Measurements from ENCODE around the gene BBX.
"Not testable (repeated sequence)": the region's sequence is repeated elsewhere in the genome, so short reads cannot be mapped to it uniquely, and the experiment has no call there.

BBX gene

DNA sequence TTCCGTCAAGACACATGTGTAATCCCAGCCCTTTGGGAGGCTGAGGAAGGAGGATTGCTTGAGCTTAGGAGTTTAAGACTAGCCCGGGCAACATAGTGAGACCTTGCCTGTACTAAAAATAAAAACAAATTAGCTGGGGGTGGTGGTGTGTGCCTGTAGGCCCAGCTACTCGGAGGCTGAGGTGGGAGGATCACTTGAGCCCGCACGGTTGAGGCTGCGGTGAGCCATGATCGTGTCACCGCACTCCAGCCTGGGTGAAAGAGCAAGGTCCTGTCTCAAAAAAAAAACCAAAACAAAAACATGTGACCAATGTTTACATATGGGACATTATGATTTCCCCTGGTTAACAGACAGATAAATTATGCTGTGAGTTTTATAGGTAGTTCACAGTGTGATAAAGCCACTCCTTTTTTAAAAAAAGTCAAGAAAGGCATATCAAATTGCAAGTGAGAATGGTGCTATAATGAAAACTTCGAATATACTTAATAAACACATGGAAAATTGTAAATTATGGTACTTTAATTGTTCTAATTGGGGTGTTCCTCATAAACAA is 9.2 kb downstream of the BBX start:
- DNase-seq (ENCODE audit: low read depth): no peak
- H3K4me3 ChIP-seq (ENCODE audit: low read depth, low read length): no peak overlapping the region

DNA sequence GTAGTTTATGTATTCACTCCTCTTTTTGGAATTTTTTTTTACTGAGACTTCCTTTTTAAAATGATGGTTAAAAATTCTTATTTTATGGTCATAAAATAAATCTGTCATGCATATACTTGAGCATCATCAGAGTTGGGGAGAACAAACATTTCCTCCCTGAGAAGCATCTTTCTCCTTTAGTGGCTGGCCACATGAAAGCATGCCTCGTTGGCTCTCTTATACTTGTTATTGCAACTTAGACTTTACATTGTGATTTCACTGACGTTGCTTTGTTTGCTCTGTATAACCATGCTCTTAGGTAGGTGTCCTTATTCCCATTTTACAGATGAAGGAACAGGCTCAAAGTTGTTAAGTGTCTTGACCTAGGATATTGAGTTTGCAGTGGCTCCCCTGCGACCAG is 18.1 kb downstream of the BBX start:
- H3K4me3 ChIP-seq (ENCODE audit: low read depth, low read length): no peak overlapping the region
- DNase-seq (ENCODE audit: low read depth): no peak

DNA sequence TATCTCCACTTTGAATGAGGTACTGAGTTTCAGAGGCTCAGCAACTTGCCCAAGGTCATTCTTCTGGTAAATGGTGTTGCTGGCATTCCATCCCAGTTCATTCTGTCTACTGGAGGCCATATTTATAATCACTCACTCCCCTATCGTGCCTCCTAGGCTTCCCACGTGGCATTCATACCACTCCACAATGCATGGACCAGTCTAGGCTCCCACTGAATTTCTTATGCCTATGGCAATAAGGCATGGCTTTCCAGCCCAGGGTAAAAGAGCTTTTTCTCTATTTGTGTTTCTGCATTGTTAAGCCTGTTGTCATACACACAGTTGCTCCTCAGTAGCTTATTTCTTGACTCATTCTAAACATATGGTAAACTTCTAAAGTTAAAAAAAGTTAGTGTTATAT is 19.9 kb downstream of the BBX start:
- no peak overlapping the region for H3K4me3 ChIP-seq (ENCODE audit: low read depth, low read length)
- no peak for DNase-seq (ENCODE audit: low read depth)

DNA sequence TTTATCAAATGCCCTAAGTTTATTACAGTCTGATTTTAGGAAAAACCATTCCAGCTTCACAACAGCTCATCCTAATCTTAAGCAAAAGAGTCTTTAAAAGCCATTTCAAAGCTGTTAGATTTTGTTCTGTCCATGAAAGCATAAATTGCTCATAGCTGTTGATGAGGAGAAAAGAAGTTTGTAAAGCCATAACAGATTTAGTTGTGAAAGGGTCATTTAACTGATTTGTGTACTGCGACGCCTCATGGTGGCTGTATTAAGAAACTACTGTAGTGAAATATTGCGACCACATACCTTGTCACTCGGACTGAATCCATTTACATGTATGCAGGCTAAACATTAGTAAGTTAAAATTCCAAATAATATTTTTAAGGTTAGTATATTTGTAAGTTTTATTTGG is 20.9 kb downstream of the BBX start:
- no peak for DNase-seq (ENCODE audit: low read depth)
- H3K4me3 ChIP-seq (ENCODE audit: low read depth, low read length): no peak overlapping the region

DNA sequence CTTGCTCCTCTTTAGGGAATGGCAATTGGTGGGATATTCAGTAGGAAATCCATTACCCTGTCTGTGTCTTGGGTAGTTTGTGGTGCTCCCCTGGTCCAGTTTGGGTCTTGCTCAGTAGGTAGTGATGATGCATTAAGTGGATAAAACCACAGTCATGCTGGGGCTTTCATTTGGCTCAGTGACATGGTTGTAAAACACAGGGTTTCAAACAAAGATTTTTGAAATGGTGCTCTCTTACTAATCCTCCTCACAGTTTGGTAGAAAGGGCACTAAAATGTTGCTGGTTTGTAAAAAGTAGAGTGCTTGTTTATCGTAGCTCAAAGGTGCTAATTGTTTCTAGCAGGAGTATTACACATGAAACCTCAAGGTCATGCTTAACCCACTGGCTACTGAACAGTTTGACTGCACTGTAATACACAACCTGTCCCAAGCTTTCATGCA is 22.9 kb downstream of the BBX start:
- H3K4me3 ChIP-seq (ENCODE audit: low read depth, low read length): no peak overlapping the region
- no peak for DNase-seq (ENCODE audit: low read depth)

DNA sequence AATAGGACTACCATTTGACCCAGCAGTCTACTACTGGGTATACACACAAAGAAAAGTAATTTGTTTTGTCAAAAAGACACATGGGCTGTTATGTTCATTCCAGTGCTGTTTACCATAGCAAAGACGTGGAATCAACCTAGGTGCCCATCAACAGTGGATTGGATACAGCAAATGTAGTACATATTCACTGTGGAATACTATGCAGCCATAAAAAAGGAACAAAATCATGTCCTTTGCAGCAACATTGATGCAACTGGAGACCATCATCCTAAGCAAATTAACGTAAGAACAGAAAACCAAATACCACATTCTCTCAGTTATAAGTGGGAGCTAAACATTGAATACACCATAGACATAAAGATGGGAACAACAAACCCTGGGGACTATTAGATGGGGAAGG is 25.8 kb downstream of the BBX start:
- H3K4me3 ChIP-seq (ENCODE audit: low read depth, low read length): no peak overlapping the region
- no peak for DNase-seq (ENCODE audit: low read depth)

DNA sequence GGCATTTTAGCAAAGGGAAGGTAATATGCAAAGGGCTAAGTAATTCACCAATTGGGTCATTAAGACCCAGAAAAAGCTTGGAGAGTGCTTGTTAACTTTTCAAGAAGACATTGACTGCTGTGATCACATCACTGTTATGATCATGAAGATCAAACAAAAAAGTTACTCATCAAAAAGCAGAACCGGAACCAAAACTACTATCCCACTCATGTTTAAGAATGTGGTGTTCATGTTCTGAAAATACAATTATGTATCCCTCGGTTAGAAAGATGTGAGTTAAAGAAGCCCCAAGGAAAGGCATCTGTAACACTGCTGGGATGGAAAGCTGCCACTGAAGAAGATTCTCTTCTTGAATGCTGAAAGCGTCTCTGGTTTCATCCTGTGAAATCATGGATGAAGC is 32.6 kb downstream of the BBX start:
- DNase-seq (ENCODE audit: low read depth): no peak
- no peak overlapping the region for H3K4me3 ChIP-seq (ENCODE audit: low read depth, low read length)

DNA sequence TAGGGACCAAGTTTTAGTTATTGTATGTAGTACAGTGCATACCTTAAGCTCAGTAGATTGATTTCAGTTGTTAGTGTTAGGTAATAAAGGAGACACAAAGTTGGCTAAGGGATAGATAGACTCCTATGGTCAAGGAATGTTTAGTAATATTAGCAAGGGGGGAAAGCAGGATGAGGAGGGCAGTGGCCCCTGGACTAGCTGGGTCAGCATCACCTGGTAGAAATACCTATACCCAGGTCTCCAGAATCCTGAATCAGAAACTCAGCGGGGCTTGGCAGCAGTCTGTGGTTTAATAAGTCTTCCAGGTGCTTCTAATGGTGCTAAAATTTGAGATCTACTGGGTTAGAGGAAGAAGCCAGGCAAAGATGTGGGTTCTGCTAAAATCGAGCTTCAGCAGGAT is 35.0 kb downstream of the BBX start:
- H3K4me3 ChIP-seq (ENCODE audit: low read depth, low read length): no peak overlapping the region
- DNase-seq (ENCODE audit: low read depth): no peak

DNA sequence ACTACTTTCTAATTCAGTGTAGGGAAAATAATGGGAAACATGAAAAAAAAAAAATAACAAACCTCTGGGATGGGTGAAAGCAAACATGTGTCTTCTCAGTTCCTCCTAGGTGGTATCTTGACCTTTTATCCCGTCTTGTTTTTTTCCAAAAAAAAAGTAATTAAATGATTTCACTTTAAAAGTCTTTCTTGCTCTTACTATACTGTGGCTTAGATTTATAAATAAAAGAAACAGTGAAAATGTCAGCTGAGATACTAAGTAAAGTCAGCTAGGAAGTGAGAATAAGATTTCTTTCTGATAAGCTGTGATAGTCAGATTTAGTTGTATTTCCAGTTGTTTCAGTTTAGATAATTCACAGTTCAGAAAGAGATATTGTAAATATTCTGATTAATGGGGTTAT is 37.4 kb downstream of the BBX start:
- no peak for DNase-seq (ENCODE audit: low read depth)
- H3K4me3 ChIP-seq (ENCODE audit: low read depth, low read length): no peak overlapping the region

DNA sequence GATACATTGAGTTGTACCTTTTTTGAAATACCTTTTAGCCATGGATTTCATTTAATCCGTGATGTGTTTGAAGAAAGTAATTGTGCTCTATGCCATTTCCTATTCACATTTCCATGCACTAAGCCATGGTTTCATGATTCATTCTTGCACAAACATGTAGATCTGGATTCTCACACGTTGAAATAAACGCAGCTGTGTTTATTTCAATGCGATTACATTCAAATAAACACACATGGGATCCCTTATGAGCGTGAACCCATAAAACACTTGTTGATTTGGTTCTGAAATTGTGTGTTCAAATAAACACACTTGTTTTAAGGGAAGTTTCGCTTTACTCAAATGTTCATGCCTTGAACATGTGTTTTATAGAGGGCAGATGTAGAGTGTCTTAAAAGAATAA is 39.2 kb downstream of the BBX start:
- H3K4me3 ChIP-seq (ENCODE audit: low read depth, low read length): no peak overlapping the region
- DNase-seq (ENCODE audit: low read depth): no peak

DNA sequence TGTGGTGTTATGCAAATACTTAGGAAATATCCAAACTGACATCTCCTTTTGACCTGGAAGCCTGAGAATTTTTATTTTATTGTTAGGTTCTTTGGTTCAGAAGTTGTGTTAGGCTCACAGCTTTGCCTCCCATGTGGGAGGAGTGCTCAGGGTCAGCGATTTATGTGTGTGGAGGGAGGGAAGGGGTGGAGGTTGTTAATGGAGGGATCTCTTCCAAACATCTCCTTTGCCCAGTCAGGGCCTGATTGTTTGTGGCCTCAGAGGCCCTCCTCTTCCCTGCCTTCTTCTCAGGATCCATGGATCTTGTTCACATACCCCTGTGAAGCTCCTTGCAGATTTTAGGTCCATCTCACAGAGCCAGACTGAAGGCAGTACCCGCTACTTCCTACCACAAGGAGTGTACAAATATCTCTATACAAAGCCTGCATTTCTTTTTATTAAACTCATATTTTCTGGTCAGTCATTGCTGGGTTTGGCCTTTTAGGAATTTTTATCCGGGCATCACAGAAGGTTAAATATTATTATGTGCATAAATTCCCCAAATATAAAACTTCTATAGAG is 40.3 kb downstream of the BBX start:
- H3K4me3 ChIP-seq (ENCODE audit: low read depth, low read length): no peak overlapping the region
- DNase-seq (ENCODE audit: low read depth): no peak

DNA sequence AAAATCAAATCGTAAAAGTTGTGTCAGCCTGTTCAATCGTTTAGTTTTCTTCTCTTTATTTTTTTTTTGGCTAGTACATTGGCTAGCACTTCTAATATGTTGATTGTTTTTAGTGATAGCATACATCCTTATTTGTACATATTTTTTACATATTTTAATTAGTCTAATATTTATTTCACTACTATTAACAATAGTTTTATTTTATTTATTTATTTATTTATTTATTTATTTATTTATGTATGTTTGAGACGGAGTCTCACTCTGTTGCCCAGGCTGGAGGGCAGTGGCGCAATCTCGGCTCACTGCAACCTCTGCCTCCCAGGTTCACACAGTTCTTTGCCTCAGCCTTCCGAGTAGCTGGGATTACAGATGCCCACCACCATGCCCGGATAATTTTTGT is 42.5 kb downstream of the BBX start:
- DNase-seq (ENCODE audit: low read depth); H3K4me3 ChIP-seq (ENCODE audit: low read depth, low read length): not testable (repeated sequence)

DNA sequence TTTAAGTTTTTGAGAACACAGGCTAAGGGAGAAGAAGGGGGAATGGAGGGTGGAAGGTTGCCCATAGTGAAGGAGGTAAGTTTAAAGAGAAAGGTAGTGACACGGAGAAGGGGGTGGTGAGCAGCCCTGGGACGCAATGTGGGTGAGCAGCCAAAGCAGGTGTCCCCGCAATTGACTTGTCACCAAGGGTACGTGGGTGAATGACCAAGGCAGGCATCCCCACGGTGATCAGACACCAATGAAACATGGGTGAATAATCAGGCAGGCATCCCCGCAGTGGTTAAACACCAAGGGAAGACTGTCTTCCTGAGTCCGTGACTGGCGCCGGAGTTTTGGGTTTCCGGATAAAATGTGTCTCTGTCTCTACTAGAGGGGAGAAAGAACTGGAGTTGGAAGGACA is 48.3 kb downstream of the BBX start:
- H3K4me3 ChIP-seq (ENCODE audit: low read depth, low read length); DNase-seq (ENCODE audit: low read depth): not testable (repeated sequence)

DNA sequence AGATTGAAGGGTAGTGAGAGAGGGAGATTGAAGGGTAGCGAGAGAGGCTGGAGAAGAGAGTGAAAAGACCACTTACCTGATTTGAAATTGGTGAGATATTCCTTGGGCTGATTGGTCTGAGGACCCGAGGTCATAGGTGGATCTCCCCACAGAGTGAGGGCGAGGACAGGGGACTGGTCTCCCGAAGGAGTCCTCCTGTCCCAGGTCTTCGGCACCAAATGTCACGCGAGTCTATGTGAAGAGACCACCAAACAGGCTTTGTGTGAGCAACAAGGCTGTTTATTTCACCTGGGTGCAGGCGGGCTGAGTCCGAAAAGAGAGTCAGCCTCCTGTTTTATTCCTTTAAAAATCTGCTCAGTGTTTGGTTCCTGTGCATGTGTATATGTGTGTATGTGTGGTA is 48.7 kb downstream of the BBX start:
- not testable (repeated sequence) for DNase-seq (ENCODE audit: low read depth)

DNA sequence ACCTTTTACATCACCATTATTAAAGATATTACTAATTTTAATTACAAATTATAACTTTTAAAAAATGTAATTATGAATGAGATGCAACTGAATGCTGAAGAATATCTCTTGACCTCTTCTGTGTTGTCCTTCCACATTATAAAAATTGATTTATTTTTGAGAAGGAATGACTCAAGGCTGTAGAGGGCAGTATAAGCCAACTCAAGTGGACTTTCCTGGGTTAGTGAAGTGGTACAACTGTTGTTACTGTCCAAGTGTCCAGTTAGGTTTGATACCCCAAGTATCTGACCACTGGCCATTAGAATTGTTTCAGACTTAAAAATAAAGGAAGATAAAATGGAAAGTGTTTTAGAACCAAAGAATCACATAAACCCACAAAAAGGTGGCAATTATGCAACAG is 51.9 kb downstream of the BBX start:
- no peak for DNase-seq (ENCODE audit: low read depth)
- H3K4me3 ChIP-seq (ENCODE audit: low read depth, low read length): no peak overlapping the region

More for the DNA sequence above, 48.7 kb downstream of the BBX start:
- H3K4me3 ChIP-seq (ENCODE audit: low read depth, low read length): not testable (repeated sequence)

DNA sequence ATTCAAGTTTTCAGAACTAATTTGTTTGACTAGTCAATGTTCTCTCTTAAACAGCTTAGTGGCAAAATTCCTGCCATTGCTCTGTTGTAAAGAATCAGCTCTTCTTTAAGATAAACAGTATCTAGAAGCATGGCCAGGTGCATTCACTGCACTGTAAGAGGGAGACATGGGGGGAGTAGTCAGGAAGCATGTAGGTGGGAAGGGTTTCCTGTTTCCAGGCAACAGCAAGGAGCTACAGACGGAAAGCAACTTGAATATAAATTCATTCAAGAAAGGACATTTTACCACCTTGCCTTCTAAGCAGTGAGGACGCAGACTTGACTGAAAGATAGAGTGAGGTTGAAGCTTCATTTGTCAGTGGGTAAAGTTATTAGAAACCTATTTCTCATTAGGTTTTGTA is 55.3 kb downstream of the BBX start:
- no peak overlapping the region for H3K4me3 ChIP-seq (ENCODE audit: low read depth, low read length)
- DNase-seq (ENCODE audit: low read depth): no peak

DNA sequence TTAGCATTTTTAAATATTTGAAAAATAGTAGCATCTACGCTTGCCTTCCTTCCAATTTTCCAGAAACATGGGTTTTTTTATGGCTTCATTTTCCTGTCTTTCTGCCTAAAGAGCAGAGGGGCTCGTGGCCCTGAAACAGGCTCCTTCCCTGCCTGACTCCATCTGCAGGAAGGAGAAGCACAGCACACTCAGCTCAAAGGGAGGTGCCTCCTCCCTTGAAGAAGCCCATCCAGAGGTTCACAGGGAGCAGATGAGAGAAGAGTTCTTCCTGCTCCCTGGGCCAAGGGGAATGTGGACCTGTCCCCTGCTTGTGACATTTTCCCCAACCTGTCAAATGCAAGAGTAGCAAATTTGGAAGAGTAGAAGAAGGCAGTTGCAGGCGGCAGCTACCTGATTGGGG is 55.8 kb downstream of the BBX start:
- no peak overlapping the region for H3K4me3 ChIP-seq (ENCODE audit: low read depth, low read length)
- no peak for DNase-seq (ENCODE audit: low read depth)

DNA sequence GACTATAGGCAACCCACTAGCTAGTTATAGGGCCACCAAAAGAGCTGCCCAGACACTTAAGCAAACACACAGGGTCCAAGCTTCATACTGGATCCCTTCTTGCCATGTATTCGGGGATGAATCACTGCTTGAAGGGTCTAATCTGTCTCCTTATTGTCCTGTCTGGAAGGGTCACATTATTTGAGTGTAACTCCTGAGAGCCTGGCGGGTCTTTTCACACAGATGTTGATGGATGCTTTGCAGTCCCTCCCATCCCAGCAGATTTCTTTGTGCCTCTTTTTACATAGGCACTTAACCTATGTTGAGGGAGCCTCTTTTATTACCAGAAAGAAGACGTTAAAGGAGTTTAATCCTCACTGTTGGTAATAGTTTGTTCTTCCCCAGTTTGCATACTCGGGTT is 56.6 kb downstream of the BBX start:
- no peak overlapping the region for H3K4me3 ChIP-seq (ENCODE audit: low read depth, low read length)
- no peak for DNase-seq (ENCODE audit: low read depth)

DNA sequence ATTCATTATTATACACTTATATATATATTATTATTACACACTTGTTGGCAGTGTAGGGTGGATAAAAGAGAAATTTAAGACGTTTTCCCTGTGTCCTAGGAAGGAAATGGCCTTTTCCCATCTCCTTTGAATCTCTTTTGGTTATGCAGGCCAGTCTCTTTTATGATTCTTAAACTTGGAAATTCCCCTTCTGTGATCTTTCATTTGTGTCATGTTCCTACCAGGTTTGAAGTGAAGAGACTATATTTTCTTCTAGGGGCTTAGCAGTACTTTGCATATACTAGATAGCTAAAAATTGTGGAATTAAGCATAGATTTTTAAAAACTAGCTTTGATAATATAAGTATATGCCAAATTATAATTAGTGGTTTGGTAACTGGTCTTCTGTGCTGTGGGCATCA is 58.5 kb downstream of the BBX start:
- DNase-seq (ENCODE audit: low read depth): no peak
- no peak overlapping the region for H3K4me3 ChIP-seq (ENCODE audit: low read depth, low read length)

DNA sequence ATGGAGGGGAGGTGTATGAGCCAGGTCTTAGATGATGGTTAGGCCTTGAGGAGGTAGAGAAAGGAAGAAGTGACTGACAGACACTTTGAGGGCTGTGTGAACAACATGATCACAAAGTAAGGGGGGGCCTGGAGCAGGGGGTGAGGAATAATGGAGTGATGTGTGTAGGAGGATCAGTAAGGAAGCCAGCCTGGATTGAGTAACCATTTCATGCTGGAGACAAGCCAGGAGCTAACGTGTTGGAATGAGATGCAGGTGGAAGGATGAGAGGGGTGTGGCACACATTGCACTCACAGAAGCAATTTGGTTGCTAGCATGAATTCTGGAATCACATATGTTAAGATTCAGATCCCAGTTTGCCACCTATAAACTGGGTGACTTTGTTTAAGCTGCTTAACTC is 65.5 kb downstream of the BBX start:
- DNase-seq (ENCODE audit: low read depth): no peak
- no peak overlapping the region for H3K4me3 ChIP-seq (ENCODE audit: low read depth, low read length)

DNA sequence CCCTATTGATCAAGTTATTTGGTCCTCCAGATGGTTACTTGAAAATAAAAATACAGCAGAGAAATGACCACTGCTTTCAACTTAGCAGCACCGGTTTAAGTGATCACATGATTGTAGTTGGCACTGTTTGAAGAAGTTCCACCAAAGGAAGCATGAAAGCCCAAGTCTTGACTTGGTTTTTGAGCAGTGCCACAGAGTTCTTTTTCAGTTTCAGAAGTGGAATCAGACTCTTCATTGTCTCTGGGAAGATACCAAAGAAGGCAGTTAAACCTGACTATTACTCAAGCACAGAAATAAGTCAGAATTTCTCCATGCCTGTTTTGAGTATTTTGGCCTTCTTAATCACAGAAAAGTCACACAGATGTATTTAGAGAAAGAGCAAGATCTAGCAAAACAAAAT is 66.7 kb downstream of the BBX start:
- no peak overlapping the region for H3K4me3 ChIP-seq (ENCODE audit: low read depth, low read length)
- no peak for DNase-seq (ENCODE audit: low read depth)

DNA sequence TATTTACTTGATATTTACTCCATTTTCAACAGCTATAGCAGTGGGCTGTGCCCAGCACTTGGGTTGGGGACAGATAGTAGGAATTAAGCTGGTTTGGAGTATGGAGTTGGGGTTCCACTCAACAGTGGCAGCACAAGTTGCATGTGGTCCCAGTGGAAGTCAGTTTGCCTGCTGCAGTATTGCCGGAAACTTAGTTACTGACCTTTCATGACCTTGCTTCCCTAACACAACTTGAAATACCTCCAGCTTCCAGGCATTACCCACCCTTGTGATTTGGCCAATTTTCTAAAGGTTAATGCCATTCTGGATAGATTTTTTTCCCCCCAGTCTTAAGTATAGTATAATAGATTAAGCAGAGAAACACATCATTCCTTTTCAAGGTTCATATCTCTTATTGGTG is 68.0 kb downstream of the BBX start:
- H3K4me3 ChIP-seq (ENCODE audit: low read depth, low read length): no peak overlapping the region
- no peak for DNase-seq (ENCODE audit: low read depth)
